Smooth muscle cell (in vitro differentiated cells): Measurements from ENCODE around the gene FXYD2. TPM values are rescaled to one million over a fixed set of nuclear protein-coding genes. Genes with fewer than 3 reads are reported as not detected.

Source experiments
- DNase-seq: peaks from one replicate; lab custom pipeline; 2025; ENCODE audit not compliant: unreplicated experiment; lab: John Stamatoyannopoulos, UW
- H2AFZ ChIP-seq: fragments of 200-600 bp; sonication (generic); 2 replicates; pipeline ENCODE4 v1.6.0; 2016; ENCODE audit warnings: antibody characterized with exemption, low read depth, mild to moderate bottlenecking
- H3F3A ChIP-seq: fragments of 200-600 bp; sonication (generic); 2 replicates; pipeline ENCODE4 v1.6.0; 2017; ENCODE audit warnings: antibody characterized with exemption, low read depth
- H3K27ac ChIP-seq: fragments of 200-600 bp; sonication (generic); 2 replicates; pipeline ENCODE4 v1.5.1; 2016; ENCODE audit warnings: low read depth, mild to moderate bottlenecking
- H3K27me3 ChIP-seq: fragments of 200-600 bp; sonication (generic); 2 replicates; pipeline ENCODE4 v1.6.1; 2016; ENCODE audit warnings: low read depth, mild to moderate bottlenecking
- H3K36me3 ChIP-seq: fragments of 200-600 bp; sonication (generic); 2 replicates; pipeline ENCODE4 v1.5.1; 2016; ENCODE audit warnings: low read depth
- H3K4me1 ChIP-seq: fragments of 200-600 bp; sonication (generic); 2 replicates; pipeline ENCODE4 v1.5.1; 2016; ENCODE audit warnings: low read depth
- H3K4me2 ChIP-seq: fragments of 200-600 bp; sonication (generic); 2 replicates; pipeline ENCODE4 v1.6.0; 2016; ENCODE audit warnings: mild to moderate bottlenecking
- H3K4me3 ChIP-seq: fragments of 200-600 bp; sonication (generic); 2 replicates; pipeline ENCODE4 v1.5.1; 2016; ENCODE audit warnings: mild to moderate bottlenecking
- H3K79me2 ChIP-seq: fragments of 200-600 bp; sonication (generic); 2 replicates; pipeline ENCODE4 v1.6.0; 2016; ENCODE audit warnings: low read depth, mild to moderate bottlenecking
- H3K9ac ChIP-seq: fragments of 200-600 bp; sonication (generic); 2 replicates; pipeline ENCODE4 v1.6.0; 2016; ENCODE audit warnings: low read depth
- H3K9me3 ChIP-seq: fragments of 200-600 bp; sonication (generic); replicated peaks from 2 replicates; pipeline ENCODE4 v1.5.1; 2016; ENCODE audit warnings: low read depth
- H4K20me1 ChIP-seq: fragments of 200-600 bp; sonication (generic); 2 replicates; pipeline ENCODE4 v1.6.0; 2016; ENCODE audit warnings: low read depth
- WGBS: methylation state at CpG from one replicate; pipeline ENCODE4 v1.1.7; 2016; ENCODE audit warnings: low lambda C conversion rate; 5-methylcytosine and 5-hydroxymethylcytosine counted together
- polyA plus RNA-seq: library from polyadenylated mRNA; unstranded; fragments of >200 nt; fragmentation: Nextera tagmentation; extraction: Ambion mirVana; gene quantifications from 2 replicates; pipeline ENCODE4 v1.2.1, GENCODE V29; 2016
- total RNA-seq: library from RNA; depleted of rRNA; stranded (reverse); fragments of >200 nt; gene quantifications from 2 replicates; pipeline ENCODE4 v1.2.3, GENCODE V29; 2014
- TF ChIP-seq, protein P1 (sequence below): fragments of 200-600 bp; sonication (generic); IDR thresholded peaks from 2 replicates; pipeline ENCODE4 v1.5.1; 2017; ENCODE audit warnings: borderline replicate concordance, mild to moderate bottlenecking, antibody characterized with exemption; ENCODE audit not compliant: insufficient read depth, poor library complexity, severe bottlenecking

The FXYD2 gene
- total and polyA plus RNA-seq, 2 experiments from 2014 or later = 1.00 TPM; not detected in 1

DNA sequence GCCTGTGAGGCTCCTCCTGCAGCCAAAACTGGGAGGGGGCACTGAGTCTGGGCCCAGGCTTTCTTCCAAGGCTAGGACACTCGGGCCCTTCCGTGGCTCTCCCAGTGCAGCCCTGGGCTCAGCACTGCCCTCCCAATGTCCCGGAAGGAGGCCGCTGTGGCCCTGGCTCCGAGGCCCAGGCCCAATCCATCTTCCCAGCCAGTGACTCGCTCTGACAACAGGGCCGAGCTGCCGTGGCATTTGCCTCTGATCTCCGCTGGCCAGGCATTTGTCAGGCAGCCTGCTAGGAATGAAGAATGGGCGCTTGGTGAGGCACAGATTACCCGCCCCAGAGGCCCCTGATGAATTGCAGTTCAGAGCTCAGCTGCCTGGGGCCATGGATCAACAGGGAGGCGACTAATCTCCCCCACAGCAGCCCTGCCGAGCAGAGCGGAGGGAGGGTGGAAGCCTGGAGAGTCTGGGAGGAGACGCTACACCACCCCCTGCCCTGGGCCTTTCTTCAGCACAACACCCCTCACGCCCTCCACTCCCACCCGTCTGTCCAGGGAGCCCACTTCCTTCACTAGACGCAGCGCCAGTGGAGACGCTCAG, 8.3 kb downstream of the FXYD2 start:
- no peaks in the 10 kb centered on the region for H3K36me3 ChIP-seq
- peaks cover 28% of the 10 kb centered on the region for H3K4me1 ChIP-seq
- H3K4me2 ChIP-seq = peak overlapping the region; percentile 82
- peak; percentile 20 for DNase-seq
- TF ChIP-seq, protein P1, sequence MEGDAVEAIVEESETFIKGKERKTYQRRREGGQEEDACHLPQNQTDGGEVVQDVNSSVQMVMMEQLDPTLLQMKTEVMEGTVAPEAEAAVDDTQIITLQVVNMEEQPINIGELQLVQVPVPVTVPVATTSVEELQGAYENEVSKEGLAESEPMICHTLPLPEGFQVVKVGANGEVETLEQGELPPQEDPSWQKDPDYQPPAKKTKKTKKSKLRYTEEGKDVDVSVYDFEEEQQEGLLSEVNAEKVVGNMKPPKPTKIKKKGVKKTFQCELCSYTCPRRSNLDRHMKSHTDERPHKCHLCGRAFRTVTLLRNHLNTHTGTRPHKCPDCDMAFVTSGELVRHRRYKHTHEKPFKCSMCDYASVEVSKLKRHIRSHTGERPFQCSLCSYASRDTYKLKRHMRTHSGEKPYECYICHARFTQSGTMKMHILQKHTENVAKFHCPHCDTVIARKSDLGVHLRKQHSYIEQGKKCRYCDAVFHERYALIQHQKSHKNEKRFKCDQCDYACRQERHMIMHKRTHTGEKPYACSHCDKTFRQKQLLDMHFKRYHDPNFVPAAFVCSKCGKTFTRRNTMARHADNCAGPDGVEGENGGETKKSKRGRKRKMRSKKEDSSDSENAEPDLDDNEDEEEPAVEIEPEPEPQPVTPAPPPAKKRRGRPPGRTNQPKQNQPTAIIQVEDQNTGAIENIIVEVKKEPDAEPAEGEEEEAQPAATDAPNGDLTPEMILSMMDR = no peak
- H4K20me1 ChIP-seq = no peaks in the 10 kb centered on the region
- H3K79me2 ChIP-seq = no peaks in the 10 kb centered on the region
- H3K9me3 ChIP-seq = no peaks in the 10 kb centered on the region
- peak overlapping the region; percentile 70 for H2AFZ ChIP-seq
- WGBS = 14% methylated on average over 20 of the region's 20 CpGs
- peaks cover 9% of the 10 kb centered on the region for H3F3A ChIP-seq
- H3K27ac ChIP-seq = peak overlapping the region; percentile 61
- H3K27me3 ChIP-seq = no peaks in the 10 kb centered on the region
- H3K9ac ChIP-seq = no peak overlapping the region
- H3K4me3 ChIP-seq = no peak overlapping the region

DNA sequence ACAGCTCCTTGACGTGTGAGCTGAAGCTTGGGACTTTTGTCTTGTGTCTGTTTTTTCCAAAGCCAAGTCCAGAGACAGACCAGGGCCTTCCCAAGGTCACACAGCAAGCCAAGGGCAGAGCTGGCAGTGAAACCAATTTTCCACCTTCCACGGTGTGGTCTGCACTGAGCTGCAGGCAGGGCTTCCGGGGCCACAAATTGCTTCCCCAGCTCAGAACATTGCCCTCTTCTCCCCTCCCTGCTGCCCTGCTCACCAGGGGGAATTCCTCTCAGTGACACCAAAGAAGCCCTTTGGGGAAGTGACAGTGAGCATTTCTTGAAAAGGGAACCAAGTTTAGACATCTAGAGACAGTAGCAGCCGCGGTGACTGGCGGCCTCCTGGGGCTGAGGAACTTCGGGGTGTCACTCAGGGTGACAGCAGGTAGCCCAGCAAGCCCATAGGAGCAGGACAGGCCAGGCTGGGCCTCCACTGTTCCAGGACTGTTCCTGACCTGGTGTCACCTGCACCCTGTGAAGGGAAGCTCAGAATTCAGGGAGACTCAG, 9.2 kb downstream of the FXYD2 start:
- Histone ChIP-seq H3K4me1 (peaks cover 28% of the 10 kb centered on the region), H2AFZ (no peak overlapping the region), H3K9ac (no peak overlapping the region), H3K4me3 (no peak overlapping the region), H3K27ac (no peak overlapping the region), H3K36me3 (no peaks in the 10 kb centered on the region), H4K20me1 (no peaks in the 10 kb centered on the region), H3F3A (peaks cover 9% of the 10 kb centered on the region), H3K27me3 (no peaks in the 10 kb centered on the region), H3K79me2 (no peaks in the 10 kb centered on the region), H3K9me3 (no peaks in the 10 kb centered on the region), H3K4me2 (no peak overlapping the region)
- TF ChIP-seq, protein P1 = no peak
- no peak for DNase-seq
- 86% methylated on average over 7 of the region's 7 CpGs for WGBS

DNA sequence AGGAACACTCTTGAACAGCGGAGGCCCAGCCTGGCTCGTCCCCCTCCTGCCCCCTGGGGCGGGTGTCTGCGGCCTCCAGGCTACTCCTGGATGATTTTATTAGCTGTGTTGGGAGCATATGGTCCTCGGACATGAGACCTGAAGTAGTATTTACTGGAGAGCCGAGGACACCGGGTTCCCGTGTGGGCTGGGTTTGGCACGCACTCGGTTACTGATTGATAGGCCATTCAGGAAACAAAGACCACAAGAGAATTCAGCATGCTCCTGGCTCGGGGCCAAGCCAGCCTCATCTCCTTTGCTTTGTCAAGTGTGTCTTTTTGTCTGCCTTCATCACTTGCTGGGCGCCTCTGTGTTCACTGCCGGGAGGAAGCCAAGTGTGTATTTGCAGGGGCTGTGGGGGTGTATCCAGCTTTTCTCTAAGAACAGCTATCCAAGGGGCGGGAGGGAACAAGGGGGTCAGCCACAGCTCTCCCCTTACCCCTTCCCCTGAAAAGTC, 9.7 kb downstream of the FXYD2 start:
- 76% methylated on average over 14 of the region's 14 CpGs for WGBS
- Histone ChIP-seq H3K27ac (no peak overlapping the region), H3K9me3 (no peaks in the 10 kb centered on the region)

More for the DNA sequence above, 9.7 kb downstream of the FXYD2 start:
- H3K4me2 ChIP-seq = no peak overlapping the region
- H3K79me2 ChIP-seq = no peaks in the 10 kb centered on the region
- H3K4me1 ChIP-seq = peaks cover 28% of the 10 kb centered on the region
- H3F3A ChIP-seq = peaks cover 9% of the 10 kb centered on the region
- H3K27me3 ChIP-seq = no peaks in the 10 kb centered on the region
- H4K20me1 ChIP-seq = no peaks in the 10 kb centered on the region
- H3K4me3 ChIP-seq = no peak overlapping the region
- no peak overlapping the region for H3K9ac ChIP-seq
- no peak for DNase-seq
- H2AFZ ChIP-seq = no peak overlapping the region
- TF ChIP-seq, protein P1 = no peak
- no peaks in the 10 kb centered on the region for H3K36me3 ChIP-seq
